Mesendoderm (in vitro differentiated cells): ENCODE data around the gene KATNA1.

Source experiments
- DNase-seq: peaks from one replicate; pipeline ENCODE4 v3.0.0; 2013
- H2AK5ac ChIP-seq: 2 replicates; pipeline ENCODE4 v1.6.1; 2013; ENCODE audit warnings: low read length, inconsistent platforms
- H2BK120ac ChIP-seq: 2 replicates; pipeline ENCODE4 v1.6.1; 2013; ENCODE audit warnings: low read depth, mild to moderate bottlenecking, low read length, moderate library complexity, mixed read lengths
- H2BK15ac ChIP-seq: replicated peaks from 2 replicates; pipeline ENCODE4 v1.6.1; 2013; ENCODE audit warnings: low read depth, mild to moderate bottlenecking, moderate library complexity
- H2BK5ac ChIP-seq: 2 replicates; pipeline ENCODE4 v1.6.1; 2013; ENCODE audit warnings: low read length, inconsistent platforms
- H3K18ac ChIP-seq: 2 replicates; pipeline ENCODE4 v1.6.1; 2013; ENCODE audit warnings: mild to moderate bottlenecking, low read length, mixed read lengths
- H3K23ac ChIP-seq: one replicate; pipeline ENCODE4 v1.6.1; 2013; ENCODE audit warnings: low read length
- H3K27ac ChIP-seq: 2 replicates; pipeline ENCODE4 v1.5.1; 2013; ENCODE audit warnings: low read depth, mild to moderate bottlenecking, inconsistent platforms, low read length, moderate library complexity
- H3K27me3 ChIP-seq: 2 replicates; pipeline ENCODE4 v1.6.1; 2013; ENCODE audit warnings: low read length, control low read depth, mild to moderate bottlenecking, inconsistent platforms; ENCODE audit not compliant: insufficient read depth, poor library complexity
- H3K36me3 ChIP-seq: 2 replicates; pipeline ENCODE4 v1.6.1; 2013; ENCODE audit warnings: low read length, inconsistent platforms; ENCODE audit not compliant: control insufficient read depth, insufficient read depth
- H3K4ac ChIP-seq: one replicate; pipeline ENCODE4 v1.6.1; 2013; ENCODE audit warnings: low read depth, mild to moderate bottlenecking, low read length, moderate library complexity
- H3K4me1 ChIP-seq: 2 replicates; pipeline ENCODE4 v1.6.1; 2013; ENCODE audit warnings: low read depth, low read length, inconsistent platforms; ENCODE audit not compliant: control insufficient read depth
- H3K4me2 ChIP-seq: 2 replicates; pipeline ENCODE4 v1.6.1; 2013; ENCODE audit warnings: low read length
- H3K4me3 ChIP-seq: 2 replicates; pipeline ENCODE4 v1.5.1; 2013; ENCODE audit warnings: mild to moderate bottlenecking, low read length
- H3K56ac ChIP-seq: one replicate; pipeline ENCODE4 v1.6.1; 2013; ENCODE audit warnings: low read length
- H3K79me1 ChIP-seq: 2 replicates; pipeline ENCODE4 v1.6.1; 2013; ENCODE audit warnings: low read length, inconsistent platforms
- H3K79me2 ChIP-seq: 2 replicates; pipeline ENCODE4 v1.6.1; 2013; ENCODE audit warnings: mild to moderate bottlenecking, low read length; ENCODE audit not compliant: control insufficient read depth, insufficient read depth
- H3K9ac ChIP-seq: 2 replicates; pipeline ENCODE4 v1.6.1; 2013; ENCODE audit warnings: low read length, inconsistent platforms
- H4K5ac ChIP-seq: one replicate; pipeline ENCODE4 v1.6.1; 2013; ENCODE audit warnings: low read length
- H4K8ac ChIP-seq: one replicate; pipeline ENCODE4 v1.6.1; 2013; ENCODE audit warnings: low read depth, mild to moderate bottlenecking, control low read depth, low read length, moderate library complexity
- WGBS: extraction: QIAGEN DNeasy Blood & Tissue Kit; methylation state at CpG from one replicate; pipeline ENCODE4 v1.1.7; 2013; ENCODE audit warnings: low lambda C conversion rate, missing lambda C conversion rate; ENCODE audit not compliant: insufficient coverage; ENCODE audit errors: extremely low coverage; 5-methylcytosine and 5-hydroxymethylcytosine counted together

Gene KATNA1

DNA sequence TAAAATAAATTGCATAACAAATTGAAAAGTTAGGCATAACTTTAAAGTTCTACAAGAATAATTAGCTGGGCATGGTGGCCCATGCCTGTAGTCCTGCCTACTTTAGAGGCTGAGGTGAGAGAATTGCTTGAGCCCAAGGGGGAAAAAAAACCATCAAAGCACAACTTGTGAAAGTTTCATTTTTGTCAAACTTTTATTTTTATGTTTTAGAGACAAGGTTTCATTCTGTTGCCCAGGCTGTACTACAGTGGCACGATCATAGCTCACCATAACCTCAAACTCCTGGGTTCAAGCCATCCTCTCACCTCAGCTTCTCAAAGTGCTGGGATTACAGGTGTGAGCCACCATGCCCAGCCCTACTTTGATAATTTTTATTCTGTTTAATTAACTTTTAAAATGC lies 14.2 kb downstream of the KATNA1 start:
- Histone ChIP-seq H4K5ac (no peak overlapping the region), H2AK5ac (no peak overlapping the region), H3K56ac (no peak overlapping the region), H3K4me1 (no peaks in the 10 kb centered on the region), H3K4ac (no peak overlapping the region), H3K4me2 (no peak overlapping the region), H3K9ac (no peak overlapping the region), H2BK15ac (no peak overlapping the region), H3K4me3 (no peak overlapping the region), H2BK5ac (no peak overlapping the region), H3K36me3 (no peaks in the 10 kb centered on the region), H3K27me3 (no peaks in the 10 kb centered on the region), H3K18ac (no peak overlapping the region), H3K23ac (no peak overlapping the region), H4K8ac (no peak overlapping the region), H3K27ac (no peak overlapping the region), H2BK120ac (no peak overlapping the region), H3K79me2 (no peaks in the 10 kb centered on the region), H3K79me1 (no peaks in the 10 kb centered on the region)
- WGBS = no CpG with 5 or more reads among the region's 1 CpG
- no peak for DNase-seq

DNA sequence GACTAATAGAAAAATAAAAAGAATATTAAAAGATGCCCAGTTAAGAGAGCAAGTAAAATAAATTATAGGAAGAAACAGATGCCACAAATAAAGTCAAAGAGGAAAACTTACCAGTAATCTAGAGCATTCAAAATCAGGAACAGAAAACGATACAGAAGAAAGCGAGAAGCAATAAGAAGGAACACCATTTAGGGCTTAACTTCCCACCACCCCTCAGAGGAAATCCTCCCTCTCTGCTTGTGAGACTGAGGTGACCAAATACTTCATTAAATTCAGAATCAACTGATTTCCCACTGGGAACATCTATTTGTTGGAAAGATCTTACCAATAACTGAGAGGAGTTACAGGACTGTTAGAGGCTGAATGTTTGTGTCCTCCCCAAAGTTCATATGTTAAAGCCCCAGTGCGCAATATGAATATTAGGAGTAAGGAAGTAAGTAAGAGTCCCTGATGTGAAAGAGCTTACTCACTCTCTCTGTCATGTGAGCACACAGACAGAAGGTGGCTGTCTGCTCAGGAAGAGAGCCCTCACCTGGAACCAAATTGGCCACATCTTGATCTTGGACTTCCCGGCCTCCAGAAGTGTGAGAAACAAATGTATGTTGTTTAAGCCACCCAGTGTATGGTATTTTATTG lies 19.5 kb downstream of the KATNA1 start:
- H3K4me1 ChIP-seq = no peaks in the 10 kb centered on the region
- H3K4ac ChIP-seq = no peak overlapping the region
- no peak overlapping the region for H2BK5ac ChIP-seq
- no peak overlapping the region for H3K27ac ChIP-seq
- H3K79me1 ChIP-seq = no peaks in the 10 kb centered on the region
- no CpG with 5 or more reads among the region's 4 CpGs for WGBS
- no peak overlapping the region for H2BK15ac ChIP-seq
- H2AK5ac ChIP-seq = no peak overlapping the region
- no peaks in the 10 kb centered on the region for H3K36me3 ChIP-seq
- no peaks in the 10 kb centered on the region for H3K27me3 ChIP-seq
- peak; percentile 36 for DNase-seq
- no peak overlapping the region for H3K4me2 ChIP-seq
- no peak overlapping the region for H2BK120ac ChIP-seq
- H4K8ac ChIP-seq = no peak overlapping the region
- no peak overlapping the region for H3K23ac ChIP-seq
- H3K4me3 ChIP-seq = no peak overlapping the region
- no peak overlapping the region for H4K5ac ChIP-seq
- no peaks in the 10 kb centered on the region for H3K79me2 ChIP-seq
- H3K9ac ChIP-seq = no peak overlapping the region
- no peak overlapping the region for H3K56ac ChIP-seq
- no peak overlapping the region for H3K18ac ChIP-seq

DNA sequence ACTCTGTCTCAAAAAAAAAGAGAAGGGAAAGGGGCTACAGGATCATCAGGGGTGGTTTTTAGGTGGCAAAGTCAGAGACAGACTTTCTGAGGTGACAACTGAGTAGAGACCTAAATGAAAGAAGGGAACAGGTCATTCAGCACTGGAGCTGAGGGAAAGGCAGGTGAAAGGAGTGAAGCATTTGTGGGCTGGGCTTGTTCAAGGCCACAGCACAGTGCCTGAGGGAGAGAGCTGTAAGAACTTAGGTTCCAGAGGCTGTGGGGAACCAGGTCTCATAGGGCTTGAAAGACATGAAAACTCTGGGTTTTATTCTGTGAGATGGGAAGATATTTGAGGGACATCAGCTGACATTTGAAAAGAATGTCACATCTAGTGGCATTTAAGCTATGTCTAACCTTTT lies 20.8 kb downstream of the KATNA1 start:
- Histone ChIP-seq H3K56ac (no peak overlapping the region), H3K4me2 (no peak overlapping the region), H2BK120ac (no peak overlapping the region), H2AK5ac (no peak overlapping the region), H3K79me2 (no peaks in the 10 kb centered on the region), H3K23ac (no peak overlapping the region), H2BK15ac (no peak overlapping the region), H3K18ac (no peak overlapping the region), H3K27me3 (no peaks in the 10 kb centered on the region), H3K4me3 (no peak overlapping the region), H2BK5ac (no peak overlapping the region), H3K4me1 (no peaks in the 10 kb centered on the region), H3K36me3 (no peaks in the 10 kb centered on the region), H4K5ac (no peak overlapping the region), H3K27ac (no peak overlapping the region), H3K4ac (no peak overlapping the region), H3K9ac (no peak overlapping the region), H4K8ac (no peak overlapping the region), H3K79me1 (no peaks in the 10 kb centered on the region)
- no peak for DNase-seq

DNA sequence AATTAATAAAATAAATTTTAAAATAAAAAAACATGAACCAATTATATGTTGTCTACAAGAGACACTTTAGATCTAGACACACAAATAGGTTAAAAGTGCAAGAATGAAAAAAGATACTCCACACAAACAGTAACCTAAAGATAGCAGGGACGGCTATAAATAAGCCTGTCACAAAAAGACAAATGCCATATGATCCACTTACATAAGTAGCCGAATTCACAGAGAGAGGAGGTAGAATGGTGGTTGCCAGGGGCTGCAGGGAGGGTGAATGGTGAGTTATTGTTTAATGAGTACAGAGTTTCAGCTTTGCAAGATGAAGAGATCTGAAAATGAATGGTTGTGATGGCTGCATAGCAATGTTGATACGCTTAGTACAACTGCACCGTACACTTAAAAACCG lies 32.7 kb downstream of the KATNA1 start:
- Histone ChIP-seq H2AK5ac (no peak overlapping the region), H3K79me2 (no peaks in the 10 kb centered on the region), H4K8ac (no peak overlapping the region), H4K5ac (no peak overlapping the region), H3K4ac (no peak overlapping the region), H3K18ac (no peak overlapping the region), H3K56ac (no peak overlapping the region), H2BK5ac (no peak overlapping the region), H3K27me3 (no peaks in the 10 kb centered on the region), H3K36me3 (no peaks in the 10 kb centered on the region), H3K23ac (no peak overlapping the region), H2BK15ac (no peak overlapping the region), H3K27ac (no peak overlapping the region), H3K9ac (no peak overlapping the region), H3K4me2 (no peak overlapping the region), H2BK120ac (no peak overlapping the region), H3K79me1 (no peaks in the 10 kb centered on the region), H3K4me1 (no peaks in the 10 kb centered on the region), H3K4me3 (no peak overlapping the region)
- no peak for DNase-seq
- WGBS = no CpG with 5 or more reads among the region's 5 CpGs

DNA sequence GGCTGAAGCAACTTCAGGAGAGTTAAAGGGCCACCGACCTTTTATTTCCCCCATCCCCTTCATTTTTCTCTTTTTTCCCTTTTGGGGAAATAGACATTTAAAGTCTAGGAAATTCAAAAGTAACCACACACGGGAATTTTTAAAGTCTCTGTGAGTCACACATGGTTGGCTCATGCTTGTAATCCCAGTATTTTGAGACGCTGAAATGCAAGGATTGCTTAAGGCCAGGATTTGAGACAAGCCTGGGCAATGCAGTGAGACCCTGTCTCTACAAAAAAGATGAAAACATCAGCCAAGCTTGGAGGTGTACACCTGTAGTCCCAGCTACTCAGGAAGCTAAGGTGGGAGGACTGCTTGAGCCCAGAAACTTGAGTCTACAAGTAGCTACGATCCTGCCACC lies 34.2 kb downstream of the KATNA1 start:
- no peak for DNase-seq
- no CpG with 5 or more reads among the region's 4 CpGs for WGBS
- H3K4me1 ChIP-seq = no peaks in the 10 kb centered on the region
- no peak overlapping the region for H3K23ac ChIP-seq
- H3K36me3 ChIP-seq = no peaks in the 10 kb centered on the region
- H3K79me1 ChIP-seq = no peaks in the 10 kb centered on the region
- no peak overlapping the region for H3K56ac ChIP-seq
- no peak overlapping the region for H3K27ac ChIP-seq
- no peaks in the 10 kb centered on the region for H3K27me3 ChIP-seq
- H4K5ac ChIP-seq = no peak overlapping the region
- no peak overlapping the region for H3K4me3 ChIP-seq
- H3K4me2 ChIP-seq = no peak overlapping the region
- H3K18ac ChIP-seq = no peak overlapping the region
- H3K79me2 ChIP-seq = no peaks in the 10 kb centered on the region
- H2BK15ac ChIP-seq = no peak overlapping the region
- no peak overlapping the region for H3K9ac ChIP-seq
- H2BK120ac ChIP-seq = no peak overlapping the region
- H2BK5ac ChIP-seq = no peak overlapping the region
- no peak overlapping the region for H4K8ac ChIP-seq
- H3K4ac ChIP-seq = no peak overlapping the region
- no peak overlapping the region for H2AK5ac ChIP-seq

DNA sequence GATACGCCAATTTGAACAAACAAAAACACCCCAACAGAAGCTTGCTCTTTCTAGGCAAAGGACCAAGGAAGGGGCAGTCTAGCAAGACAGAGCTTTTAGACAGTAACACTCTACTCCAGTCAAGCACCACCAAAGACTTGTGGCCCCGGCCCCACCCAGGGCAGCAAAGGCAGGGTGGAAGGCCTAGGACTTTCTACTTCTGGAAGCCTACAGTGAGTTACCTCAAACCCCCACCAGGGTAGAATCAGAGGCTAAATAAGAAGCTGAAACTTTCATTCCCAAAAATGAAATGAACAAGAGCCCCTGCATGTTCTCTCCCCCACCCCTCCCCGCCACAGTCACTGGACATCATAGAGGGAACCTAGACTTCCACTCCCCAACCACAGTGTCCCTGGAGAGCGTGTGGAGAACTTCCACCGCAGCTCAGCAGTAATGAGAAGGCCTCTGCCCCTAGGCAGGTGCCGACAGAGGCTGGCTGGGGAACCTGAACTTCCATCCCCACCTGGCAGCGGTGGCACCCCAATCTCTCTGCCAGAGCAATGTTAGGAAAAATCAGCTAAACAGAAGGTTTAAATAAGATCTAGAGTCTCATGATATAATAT lies 40.0 kb downstream of the KATNA1 start:
- H2BK15ac ChIP-seq = no peak overlapping the region
- no peak overlapping the region for H4K5ac ChIP-seq
- H3K4me2 ChIP-seq = no peak overlapping the region
- no peak overlapping the region for H4K8ac ChIP-seq
- H2AK5ac ChIP-seq = no peak overlapping the region
- DNase-seq = no peak
- no peak overlapping the region for H3K9ac ChIP-seq
- no peak overlapping the region for H3K27ac ChIP-seq
- H3K56ac ChIP-seq = no peak overlapping the region
- H3K4me1 ChIP-seq = no peaks in the 10 kb centered on the region
- no CpG with 5 or more reads among the region's 7 CpGs for WGBS
- H3K36me3 ChIP-seq = no peaks in the 10 kb centered on the region
- no peak overlapping the region for H3K4ac ChIP-seq
- H3K4me3 ChIP-seq = no peak overlapping the region
- H3K23ac ChIP-seq = no peak overlapping the region
- no peak overlapping the region for H2BK120ac ChIP-seq
- H2BK5ac ChIP-seq = no peak overlapping the region
- H3K79me1 ChIP-seq = no peaks in the 10 kb centered on the region
- no peak overlapping the region for H3K18ac ChIP-seq
- no peaks in the 10 kb centered on the region for H3K79me2 ChIP-seq
- H3K27me3 ChIP-seq = no peaks in the 10 kb centered on the region
